Brain microvascular endothelial cell (primary cell): ENCODE data around the gene CCDC15.
A peak's percentile ranks its signal among the peaks of the same experiment; 100 is the strongest.

ENCODE experiments used
- DNase-seq: peaks from one replicate; pipeline ENCODE4 v3.0.0-alpha.2; 2020
- H3K27ac ChIP-seq: fragments of 250-450 bp; sonication (Bioruptor Pico); 2 replicates; pipeline ENCODE4 v1.5.1; 2020; ENCODE audit warnings: mild to moderate bottlenecking, moderate library complexity
- H3K27me3 ChIP-seq: fragments of 250-450 bp; sonication (Bioruptor Pico); replicated peaks from 2 replicates; pipeline ENCODE4 v1.5.1; 2020; ENCODE audit warnings: mild to moderate bottlenecking
- H3K36me3 ChIP-seq: fragments of 250-450 bp; sonication (Bioruptor Pico); replicated peaks from 2 replicates; pipeline ENCODE4 v1.5.1; 2020; ENCODE audit warnings: mild to moderate bottlenecking
- H3K4me3 ChIP-seq: 2 replicates; pipeline ENCODE4 v1.5.1; 2011; ENCODE audit warnings: low read depth, mild to moderate bottlenecking, control low read depth, low read length, moderate library complexity
- in situ Hi-C: cut with HindIII; loops from 2 replicates; pipeline ENCODE4 v1.10.0; 2017; ENCODE audit warnings: low sequenced_read_pairs, low pct_ligation_motif_present
- TF ChIP-seq, protein P1 (sequence below): IDR thresholded peaks from 2 replicates; pipeline ENCODE4 v1.5.1; 2011; ENCODE audit warnings: low read depth, mild to moderate bottlenecking, moderate library complexity, low read length, control low read depth, inconsistent platforms; ENCODE audit errors: missing control alignments

The CCDC15 gene

DNA sequence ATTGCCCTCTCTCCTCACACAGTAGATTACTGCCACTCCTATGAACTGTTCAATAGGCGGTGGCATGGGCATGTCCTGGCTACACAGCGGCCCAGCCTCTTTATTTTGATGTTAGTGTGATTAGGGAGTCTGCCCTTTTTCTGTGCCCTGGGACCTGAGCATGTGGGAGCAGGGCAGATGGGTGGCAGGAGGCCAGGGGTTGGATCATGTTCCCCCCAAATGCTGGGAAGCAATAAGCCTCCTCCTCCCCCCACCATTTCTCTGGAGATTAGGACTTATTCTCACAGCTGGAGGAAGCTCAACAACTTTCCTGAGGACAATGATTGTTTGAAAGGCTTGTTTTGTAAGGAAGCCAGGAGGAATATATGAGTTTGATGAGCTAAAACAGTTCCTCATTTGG, 34.1 kb upstream of the CCDC15 start:
- in situ Hi-C loops = no loop called here
- no peaks in the 10 kb centered on the region for H3K36me3 ChIP-seq
- TF ChIP-seq, protein P1, sequence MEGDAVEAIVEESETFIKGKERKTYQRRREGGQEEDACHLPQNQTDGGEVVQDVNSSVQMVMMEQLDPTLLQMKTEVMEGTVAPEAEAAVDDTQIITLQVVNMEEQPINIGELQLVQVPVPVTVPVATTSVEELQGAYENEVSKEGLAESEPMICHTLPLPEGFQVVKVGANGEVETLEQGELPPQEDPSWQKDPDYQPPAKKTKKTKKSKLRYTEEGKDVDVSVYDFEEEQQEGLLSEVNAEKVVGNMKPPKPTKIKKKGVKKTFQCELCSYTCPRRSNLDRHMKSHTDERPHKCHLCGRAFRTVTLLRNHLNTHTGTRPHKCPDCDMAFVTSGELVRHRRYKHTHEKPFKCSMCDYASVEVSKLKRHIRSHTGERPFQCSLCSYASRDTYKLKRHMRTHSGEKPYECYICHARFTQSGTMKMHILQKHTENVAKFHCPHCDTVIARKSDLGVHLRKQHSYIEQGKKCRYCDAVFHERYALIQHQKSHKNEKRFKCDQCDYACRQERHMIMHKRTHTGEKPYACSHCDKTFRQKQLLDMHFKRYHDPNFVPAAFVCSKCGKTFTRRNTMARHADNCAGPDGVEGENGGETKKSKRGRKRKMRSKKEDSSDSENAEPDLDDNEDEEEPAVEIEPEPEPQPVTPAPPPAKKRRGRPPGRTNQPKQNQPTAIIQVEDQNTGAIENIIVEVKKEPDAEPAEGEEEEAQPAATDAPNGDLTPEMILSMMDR = no peak
- H3K27ac ChIP-seq = no peak overlapping the region
- no peak overlapping the region for H3K4me3 ChIP-seq
- H3K27me3 ChIP-seq = no peaks in the 10 kb centered on the region
- no peak for DNase-seq

DNA sequence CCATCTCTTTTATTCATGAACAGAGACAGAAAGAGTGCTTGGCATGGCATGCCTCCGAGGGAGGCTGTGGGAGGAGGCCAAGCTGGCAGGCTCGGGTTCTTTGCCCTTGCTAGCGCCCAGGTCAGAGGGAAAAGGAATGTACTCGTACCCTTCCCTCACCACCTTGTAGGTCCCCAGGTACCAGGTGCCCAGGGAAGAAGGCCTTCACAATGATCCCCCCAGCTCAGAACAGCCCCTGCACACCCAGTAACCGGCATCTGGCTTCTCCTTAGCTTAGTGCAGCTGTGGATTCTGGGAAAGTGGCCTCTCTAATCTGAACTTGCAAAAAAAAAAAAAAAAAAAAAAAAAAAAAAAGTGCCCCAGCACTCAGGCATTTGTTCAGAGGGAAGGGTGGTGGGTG, 33.6 kb upstream of the CCDC15 start:
- H3K4me3 ChIP-seq = no peak overlapping the region

DNA sequence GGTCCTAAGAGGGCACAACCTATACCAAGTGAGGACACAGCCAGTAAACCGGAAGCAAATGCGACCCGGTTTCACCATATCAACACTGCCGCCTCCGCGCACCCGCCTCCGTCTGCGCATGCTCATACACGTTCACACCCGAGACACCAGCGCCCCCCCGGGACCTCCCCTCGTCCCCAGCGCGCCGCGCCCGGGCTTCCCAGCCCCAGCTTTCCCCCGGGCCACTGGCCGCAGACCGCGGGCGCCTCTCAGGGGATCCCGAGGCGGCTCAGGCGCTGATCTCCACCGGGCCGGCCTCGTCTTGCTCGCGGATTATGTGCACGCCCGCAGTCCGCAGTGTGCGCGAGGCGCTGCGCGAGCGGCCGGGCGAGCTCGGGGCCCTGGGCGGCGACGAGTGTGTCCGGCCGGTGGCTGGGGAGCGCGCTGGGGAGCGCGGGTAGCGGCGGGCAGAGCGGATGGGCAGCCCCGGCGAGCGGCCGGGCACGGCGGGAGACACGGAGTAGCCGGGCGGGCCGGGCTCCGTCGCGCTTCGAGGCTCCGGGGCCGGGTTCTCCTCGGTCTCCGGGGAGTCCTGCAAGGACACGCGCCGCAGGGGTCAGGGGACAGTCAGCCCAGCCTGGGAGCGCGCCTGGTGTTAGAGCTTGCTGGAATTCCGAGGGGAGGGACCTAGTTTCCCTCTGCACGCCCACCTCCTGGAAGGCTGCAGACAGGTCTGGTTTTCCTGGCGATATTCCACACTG, 33.0 kb upstream of the CCDC15 start:
- TF ChIP-seq, protein P1 = no peak
- in situ Hi-C loops = no loop called here
- H3K36me3 ChIP-seq = no peaks in the 10 kb centered on the region
- peak; percentile 67 for DNase-seq
- H3K27ac ChIP-seq = peak overlapping the region; percentile 31
- H3K27me3 ChIP-seq = no peaks in the 10 kb centered on the region
- H3K4me3 ChIP-seq = peak overlapping the region; percentile 44

More for the DNA sequence above, 33.6 kb upstream of the CCDC15 start:
- H3K27ac ChIP-seq = no peak overlapping the region
- no peaks in the 10 kb centered on the region for H3K36me3 ChIP-seq
- in situ Hi-C loops = no loop called here
- TF ChIP-seq, protein P1 = no peak
- H3K27me3 ChIP-seq = no peaks in the 10 kb centered on the region
- no peak for DNase-seq

- Histone ChIP-seq H3K4me3 (no peak overlapping the region), H3K27me3 (no peaks in the 10 kb centered on the region), H3K36me3 (no peaks in the 10 kb centered on the region), H3K27ac (no peak overlapping the region)
- in situ Hi-C loops = no loop called here
- no peak for DNase-seq
- TF ChIP-seq, protein P1 = no peak
Observed at GRCh38 chr11:124922831-124923230, 31.2 kb upstream of the CCDC15 start.

DNA sequence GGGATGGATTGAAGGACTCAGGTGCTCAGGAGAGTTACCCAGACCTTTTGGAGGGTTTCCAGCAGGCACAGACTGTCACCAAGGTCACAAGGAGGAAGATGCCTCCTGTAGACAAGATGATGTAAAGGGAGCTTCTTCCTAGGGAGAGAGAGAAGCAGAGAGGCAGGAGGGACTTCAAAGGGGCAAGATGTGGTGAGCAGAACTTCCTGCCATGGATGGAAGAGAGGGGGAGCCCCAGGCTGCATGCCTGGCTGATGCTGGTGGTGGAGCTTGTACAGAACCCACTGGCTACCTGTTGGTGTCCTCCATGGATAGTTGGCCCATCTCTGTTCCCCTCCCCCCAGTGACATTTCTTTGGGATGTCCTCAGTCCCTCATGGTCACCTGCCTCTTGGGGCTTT, 30.7 kb upstream of the CCDC15 start:
- TF ChIP-seq, protein P1 = no peak
- Histone ChIP-seq H3K36me3 (no peaks in the 10 kb centered on the region), H3K4me3 (no peak overlapping the region), H3K27ac (no peak overlapping the region), H3K27me3 (no peaks in the 10 kb centered on the region)
- no peak for DNase-seq
- in situ Hi-C loops = no loop called here
